Stimulated activated naive CD8-positive, alpha-beta T cell treated with anti-CD3 and anti-CD28 coated beads, Interleukin-15, Interleukin-2, amounts not matched to agents 100 ng/mL and 50 ng/mL, for 24 hours (primary cell): ENCODE results near the gene COL11A2.
A peak's percentile ranks its signal among the peaks of the same experiment; 100 is the strongest.
"Not testable (repeated sequence)": the region's sequence is repeated elsewhere in the genome, so short reads cannot be mapped to it uniquely, and the experiment has no call there.

ENCODE experiments used
- H3K27ac Mint-ChIP-seq: one replicate; pipeline ENCODE4 v1.8.0; 2021; ENCODE audit warnings: mild to moderate bottlenecking, mixed read lengths
- H3K27me3 Mint-ChIP-seq: one replicate; pipeline ENCODE4 v1.8.0; 2021; ENCODE audit warnings: mixed read lengths
- H3K36me3 Mint-ChIP-seq: one replicate; pipeline ENCODE4 v1.8.0; 2021; ENCODE audit warnings: low read depth, mixed read lengths
- H3K4me1 Mint-ChIP-seq: one replicate; pipeline ENCODE4 v1.8.0; 2021; ENCODE audit warnings: low read depth, mixed read lengths
- H3K4me3 Mint-ChIP-seq: one replicate; pipeline ENCODE4 v1.8.0; 2021; ENCODE audit warnings: mild to moderate bottlenecking, mixed read lengths
- H3K9me3 Mint-ChIP-seq: one replicate; pipeline ENCODE4 v1.8.0; 2021; ENCODE audit warnings: mixed read lengths

Gene COL11A2

GRCh38 chr6:33164665-33165373 lies 27.4 kb downstream of the COL11A2 start:
- H3K9me3 Mint-ChIP-seq, result no peaks in the 10 kb centered on the region
- peaks cover 3% of the 10 kb centered on the region for H3K27me3 Mint-ChIP-seq
- H3K4me1 Mint-ChIP-seq, result peaks cover 17% of the 10 kb centered on the region
- H3K36me3 Mint-ChIP-seq, result no peaks in the 10 kb centered on the region
- no peak overlapping the region for H3K4me3 Mint-ChIP-seq
- no peak overlapping the region for H3K27ac Mint-ChIP-seq

GRCh38 chr6:33164176-33164575 lies 28.1 kb downstream of the COL11A2 start:
- no peak overlapping the region for H3K27ac Mint-ChIP-seq
- H3K27me3 Mint-ChIP-seq, result peaks cover 3% of the 10 kb centered on the region
- H3K9me3 Mint-ChIP-seq, result no peaks in the 10 kb centered on the region
- H3K4me3 Mint-ChIP-seq, result no peak overlapping the region
- no peaks in the 10 kb centered on the region for H3K36me3 Mint-ChIP-seq
- peaks cover 17% of the 10 kb centered on the region for H3K4me1 Mint-ChIP-seq

GRCh38 chr6:33163540-33163939 lies 28.7 kb downstream of the COL11A2 start:
- Mint-ChIP-seq H3K27ac (no peak overlapping the region), H3K27me3 (peaks cover 3% of the 10 kb centered on the region), H3K9me3 (no peaks in the 10 kb centered on the region), H3K36me3 (no peaks in the 10 kb centered on the region), H3K4me1 (peaks cover 17% of the 10 kb centered on the region), H3K4me3 (no peak overlapping the region)

DNA sequence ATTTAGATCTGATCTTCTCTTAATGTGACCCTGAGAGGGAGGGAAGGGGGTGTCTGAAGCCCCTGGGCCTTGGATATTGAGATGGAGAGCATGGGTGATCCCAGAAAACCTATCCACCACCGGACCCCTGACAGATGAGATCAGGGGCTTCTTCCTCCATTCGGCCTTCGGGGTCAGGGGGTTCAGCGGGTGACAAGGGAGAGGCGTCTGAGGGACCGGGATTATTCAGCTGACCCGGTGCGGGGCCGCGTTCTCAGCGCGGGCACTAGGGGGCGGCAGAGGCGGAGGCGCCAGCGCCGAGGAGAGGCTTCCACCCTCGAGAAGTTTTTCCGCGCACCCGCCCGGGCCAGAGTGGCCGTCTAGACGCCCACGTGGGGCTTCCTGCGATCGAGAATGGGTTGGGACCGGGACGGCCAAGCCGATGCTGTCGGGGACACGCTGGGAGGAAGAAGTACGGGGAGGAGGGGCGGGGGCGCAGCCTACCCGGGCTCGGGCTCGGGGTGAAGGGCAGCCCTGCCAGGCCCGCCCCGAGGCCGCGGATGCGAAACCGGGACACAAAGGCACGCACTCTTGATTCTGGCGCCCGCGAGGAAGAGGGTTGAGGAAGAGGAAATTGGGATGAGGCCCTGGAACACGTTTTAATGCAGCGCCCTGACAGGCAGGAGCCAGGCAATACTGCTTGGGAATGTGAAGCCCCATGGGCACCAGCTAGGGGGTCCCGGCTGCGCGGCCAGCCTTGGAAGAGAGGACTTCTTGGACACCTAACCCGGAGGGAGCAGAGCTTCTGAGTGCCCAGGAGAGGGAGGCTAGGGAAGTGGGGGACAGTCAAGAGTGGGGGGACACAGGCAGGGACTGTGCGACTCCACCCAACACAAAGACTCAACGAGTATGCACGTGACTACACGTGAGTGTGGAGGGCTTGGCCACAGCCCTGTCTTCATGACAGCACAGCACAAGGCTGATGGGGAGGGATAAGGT lies 30.6 kb downstream of the COL11A2 start:
- H3K27me3 Mint-ChIP-seq, result peaks cover 3% of the 10 kb centered on the region
- peaks cover 17% of the 10 kb centered on the region for H3K4me1 Mint-ChIP-seq
- H3K27ac Mint-ChIP-seq, result peak overlapping the region; percentile 82
- H3K36me3 Mint-ChIP-seq, result no peaks in the 10 kb centered on the region
- H3K9me3 Mint-ChIP-seq, result no peaks in the 10 kb centered on the region
- H3K4me3 Mint-ChIP-seq, result peak overlapping the region; percentile 79

- H3K4me1 Mint-ChIP-seq, result peaks cover 17% of the 10 kb centered on the region
- H3K9me3 Mint-ChIP-seq, result no peaks in the 10 kb centered on the region
- peak overlapping the region; percentile 79 for H3K4me3 Mint-ChIP-seq
- no peaks in the 10 kb centered on the region for H3K36me3 Mint-ChIP-seq
- H3K27ac Mint-ChIP-seq, result peak overlapping the region; percentile 82
- peaks cover 3% of the 10 kb centered on the region for H3K27me3 Mint-ChIP-seq
These were observed 31.4 kb downstream of the COL11A2 start for GRCh38 chr6:33160728-33161344.

DNA sequence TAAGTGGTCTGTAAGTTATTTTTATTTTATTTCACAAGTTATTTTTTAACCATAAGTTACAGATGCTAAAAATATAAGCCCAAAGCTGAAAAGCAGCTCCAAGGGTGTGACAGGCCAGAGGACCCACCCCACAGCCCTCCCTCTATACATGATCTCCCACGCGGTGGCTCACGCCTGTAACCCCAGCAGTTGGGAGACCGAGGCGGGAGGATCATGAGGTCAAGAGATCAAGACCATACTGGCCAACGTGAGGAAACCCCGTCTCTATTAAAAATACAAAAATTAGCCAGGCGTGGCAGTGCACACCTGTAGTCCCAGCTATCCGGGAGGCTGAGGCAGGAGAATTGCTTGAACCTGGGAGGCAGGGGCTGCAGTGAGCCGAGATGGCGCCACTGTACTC lies 32.2 kb downstream of the COL11A2 start:
- Mint-ChIP-seq H3K9me3 (no peaks in the 10 kb centered on the region), H3K27me3 (peaks cover 3% of the 10 kb centered on the region), H3K4me3 (no peak overlapping the region), H3K4me1 (peaks cover 17% of the 10 kb centered on the region), H3K27ac (no peak overlapping the region), H3K36me3 (no peaks in the 10 kb centered on the region)

DNA sequence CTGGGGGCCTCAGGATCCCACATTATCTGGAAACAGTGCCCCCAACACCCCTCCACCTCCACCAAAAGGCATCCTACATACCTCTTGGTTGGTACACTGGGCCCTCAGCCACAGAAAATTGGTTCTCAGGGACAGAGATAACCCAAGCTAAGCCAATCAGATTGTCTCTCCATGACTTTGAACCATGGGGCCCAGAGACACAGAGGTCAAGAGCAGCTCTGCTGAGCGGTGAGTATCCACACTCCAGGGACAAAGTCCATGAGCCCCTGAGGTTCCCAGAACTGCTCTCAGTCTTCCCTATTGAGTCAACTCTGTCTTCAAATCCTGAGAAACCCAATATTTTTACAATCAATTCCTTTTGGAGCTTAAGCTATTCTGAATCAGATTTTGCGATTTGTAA lies 35.3 kb downstream of the COL11A2 start:
- H3K4me1 Mint-ChIP-seq, result peaks cover 11% of the 10 kb centered on the region
- H3K4me3 Mint-ChIP-seq, result no peak overlapping the region
- no peak overlapping the region for H3K27ac Mint-ChIP-seq
- no peaks in the 10 kb centered on the region for H3K36me3 Mint-ChIP-seq
- H3K27me3 Mint-ChIP-seq, result peaks cover 11% of the 10 kb centered on the region
- peaks cover 6% of the 10 kb centered on the region for H3K9me3 Mint-ChIP-seq

DNA sequence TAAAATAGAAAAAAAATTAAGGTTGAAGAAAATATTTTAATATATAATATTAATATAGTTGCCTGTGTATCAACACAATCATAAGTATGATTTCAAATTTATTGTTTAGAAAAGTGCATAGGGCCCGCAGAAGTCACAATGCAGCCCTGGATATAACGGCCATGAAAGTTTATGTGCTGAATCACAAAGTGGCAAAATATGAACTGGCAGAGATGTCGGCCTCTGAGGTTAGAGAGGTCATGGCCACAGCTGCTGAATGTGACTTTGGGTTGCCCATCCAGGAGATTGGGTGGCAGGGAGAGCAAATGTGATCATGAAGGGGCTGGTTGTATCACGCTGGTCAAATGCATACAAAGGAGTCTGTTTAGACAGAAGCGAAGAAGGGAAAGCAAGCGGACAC lies 35.7 kb downstream of the COL11A2 start:
- H3K4me3 Mint-ChIP-seq, result no peak overlapping the region
- no peaks in the 10 kb centered on the region for H3K36me3 Mint-ChIP-seq
- peaks cover 9% of the 10 kb centered on the region for H3K9me3 Mint-ChIP-seq
- H3K27ac Mint-ChIP-seq, result no peak overlapping the region
- H3K4me1 Mint-ChIP-seq, result peaks cover 7% of the 10 kb centered on the region
- H3K27me3 Mint-ChIP-seq, result peaks cover 11% of the 10 kb centered on the region

- Mint-ChIP-seq H3K27ac (no peak overlapping the region), H3K9me3 (peaks cover 9% of the 10 kb centered on the region), H3K27me3 (peaks cover 15% of the 10 kb centered on the region), H3K4me1 (no peaks in the 10 kb centered on the region), H3K36me3 (no peaks in the 10 kb centered on the region), H3K4me3 (no peak overlapping the region)
These were observed 37.9 kb downstream of the COL11A2 start for GRCh38 chr6:33154349-33154748.

DNA sequence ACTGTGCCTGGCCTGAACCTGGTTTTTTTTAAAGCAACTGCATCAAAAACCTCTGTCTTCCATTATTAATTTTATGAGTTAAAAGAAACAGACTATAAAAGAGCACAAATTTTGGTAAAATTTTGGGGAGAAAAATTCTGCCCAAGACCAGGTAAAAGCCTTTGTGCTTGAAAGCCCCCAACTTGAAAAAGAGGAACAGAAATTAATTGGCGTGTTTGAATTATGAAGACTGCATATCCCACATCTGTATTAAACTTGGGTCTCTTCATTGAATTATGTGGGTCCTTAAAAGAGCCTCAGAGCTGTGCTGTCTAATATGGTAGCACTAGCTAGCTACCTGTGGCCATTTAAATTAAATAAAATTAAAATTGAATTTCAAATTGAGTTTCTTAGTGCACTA lies 41.2 kb downstream of the COL11A2 start:
- no peaks in the 10 kb centered on the region for H3K36me3 Mint-ChIP-seq

DNA sequence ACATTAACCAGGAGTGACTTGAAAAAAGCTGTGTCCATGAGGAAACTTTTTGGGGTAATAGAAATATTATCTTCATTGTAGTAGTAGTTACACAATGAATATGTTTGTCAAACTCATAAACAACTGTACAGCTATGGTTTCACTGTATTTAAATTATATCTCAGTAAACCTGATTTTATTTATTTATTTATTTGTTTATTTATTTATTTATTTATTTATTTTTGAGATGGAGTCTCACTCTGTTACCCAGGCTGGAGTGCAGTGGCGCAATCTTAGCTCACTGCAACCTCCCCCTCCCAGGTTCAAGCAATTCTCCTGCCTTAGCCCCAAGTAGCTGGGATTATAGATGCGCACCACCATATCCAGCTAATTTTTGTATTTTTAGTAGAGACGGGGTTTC lies 41.7 kb downstream of the COL11A2 start:
- not testable (repeated sequence) for H3K4me1 Mint-ChIP-seq, H3K36me3 Mint-ChIP-seq, H3K9me3 Mint-ChIP-seq, H3K27ac Mint-ChIP-seq, H3K4me3 Mint-ChIP-seq
- peaks cover 27% of the 10 kb centered on the region for H3K27me3 Mint-ChIP-seq

More for the DNA sequence above, 41.2 kb downstream of the COL11A2 start:
- peaks cover 9% of the 10 kb centered on the region for H3K9me3 Mint-ChIP-seq
- no peaks in the 10 kb centered on the region for H3K4me1 Mint-ChIP-seq
- no peak overlapping the region for H3K27ac Mint-ChIP-seq
- H3K27me3 Mint-ChIP-seq, result peaks cover 27% of the 10 kb centered on the region
- H3K4me3 Mint-ChIP-seq, result no peak overlapping the region

DNA sequence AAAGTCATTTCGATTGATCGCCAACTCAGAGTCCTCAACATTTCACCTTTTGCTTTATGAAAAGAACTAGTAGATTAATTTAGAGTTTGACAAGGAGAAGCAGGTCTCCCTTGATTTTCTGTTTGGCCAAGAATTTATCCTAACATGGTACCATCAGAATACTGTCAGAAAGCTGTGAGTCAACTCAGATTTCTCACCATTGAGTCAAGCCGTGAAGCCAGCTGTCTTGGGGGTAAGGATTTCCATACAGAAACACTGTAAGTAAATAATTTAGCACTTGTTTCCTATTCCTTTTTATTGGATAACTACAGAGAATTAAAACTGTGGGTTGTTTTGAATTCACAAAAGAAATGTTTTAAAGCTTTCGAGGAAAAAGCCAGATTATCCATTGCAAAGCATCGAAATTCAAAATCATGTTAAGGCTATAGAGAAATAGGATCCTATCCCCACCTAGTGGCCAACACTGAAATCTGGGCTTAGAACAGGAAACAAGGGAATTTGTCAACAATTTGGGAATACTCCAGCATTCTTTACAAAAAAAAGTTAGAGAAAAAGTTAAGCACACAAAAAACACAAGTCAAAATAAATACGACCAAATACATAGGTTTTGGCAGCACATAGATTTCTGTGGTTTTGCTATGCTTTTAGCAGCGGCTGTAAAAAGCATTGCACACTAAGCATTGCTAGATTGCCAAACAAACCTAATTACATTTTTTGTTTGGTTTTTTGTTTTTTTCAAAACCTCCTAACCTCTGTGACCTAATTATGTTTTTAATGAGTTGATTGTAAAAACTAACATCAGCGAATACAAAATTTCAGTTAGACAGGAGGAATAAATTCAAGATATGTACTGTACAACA lies 44.2 kb downstream of the COL11A2 start:
- Mint-ChIP-seq H3K9me3 (peaks cover 9% of the 10 kb centered on the region), H3K36me3 (no peaks in the 10 kb centered on the region), H3K4me1 (peaks cover 6% of the 10 kb centered on the region), H3K4me3 (no peak overlapping the region), H3K27ac (no peak overlapping the region), H3K27me3 (peaks cover 27% of the 10 kb centered on the region)

- Mint-ChIP-seq H3K27me3 (peaks cover 36% of the 10 kb centered on the region), H3K36me3 (no peaks in the 10 kb centered on the region), H3K4me3 (no peak overlapping the region), H3K27ac (no peak overlapping the region), H3K9me3 (no peaks in the 10 kb centered on the region), H3K4me1 (peaks cover 6% of the 10 kb centered on the region)
These were observed 47.9 kb downstream of the COL11A2 start for GRCh38 chr6:33144373-33144772.

DNA sequence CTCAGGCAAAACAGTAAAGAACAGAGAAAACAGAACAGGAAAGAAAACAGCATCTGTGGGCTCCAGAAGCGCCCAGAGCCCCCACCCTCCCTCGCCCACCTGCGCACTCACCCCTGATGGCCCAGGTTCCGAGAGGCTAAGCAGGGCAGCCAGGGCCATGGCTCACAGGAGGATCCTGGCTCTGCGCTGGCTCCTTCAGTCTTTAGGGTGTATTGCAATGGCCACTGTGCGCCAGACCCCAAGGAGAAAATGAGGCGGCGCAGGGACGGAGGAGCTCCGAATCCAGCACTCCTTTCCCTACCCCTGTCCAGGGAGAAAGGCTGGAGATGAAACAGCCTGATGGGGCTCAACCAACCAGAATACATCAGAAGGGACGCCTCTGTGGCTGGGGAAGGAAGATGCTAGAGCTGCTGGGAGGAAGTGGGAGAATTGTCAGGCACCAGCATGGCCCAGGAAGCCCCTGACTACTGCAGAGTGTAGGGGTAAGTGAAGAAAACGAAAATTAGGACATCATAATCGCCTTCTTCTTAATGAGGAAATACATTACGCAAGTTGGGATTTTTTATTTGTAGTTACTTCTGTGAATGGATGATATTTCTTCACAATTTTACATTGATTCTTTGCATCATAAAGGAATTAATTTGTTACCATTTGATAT lies 49.0 kb downstream of the COL11A2 start:
- no peak overlapping the region for H3K4me3 Mint-ChIP-seq
- no peak overlapping the region for H3K27ac Mint-ChIP-seq
- H3K27me3 Mint-ChIP-seq, result peaks cover 29% of the 10 kb centered on the region
- H3K4me1 Mint-ChIP-seq, result peaks cover 6% of the 10 kb centered on the region
- H3K36me3 Mint-ChIP-seq, result no peaks in the 10 kb centered on the region
- no peaks in the 10 kb centered on the region for H3K9me3 Mint-ChIP-seq
